ENCODE data around the gene MINK1. TPM values are rescaled to one million over a fixed set of nuclear protein-coding genes. Genes with fewer than 3 reads are reported as not detected.
A peak's percentile ranks its signal among the peaks of the same experiment; 100 is the strongest.

MINK1 gene
- total and polyA plus RNA-seq, 10 of the 15 experiments (the other 5 are each of a cell fraction or from before 2014, with no cell fraction given): 0.08 to 55.6 (median 15.0) TPM

GRCh38 chr17:4945944-4946280 is 112.8 kb downstream of the MINK1 start (continued):
- TF ChIP-seq ZSCAN29 (IDR thresholded peaks at IDR 0.05): no peak

DNA sequence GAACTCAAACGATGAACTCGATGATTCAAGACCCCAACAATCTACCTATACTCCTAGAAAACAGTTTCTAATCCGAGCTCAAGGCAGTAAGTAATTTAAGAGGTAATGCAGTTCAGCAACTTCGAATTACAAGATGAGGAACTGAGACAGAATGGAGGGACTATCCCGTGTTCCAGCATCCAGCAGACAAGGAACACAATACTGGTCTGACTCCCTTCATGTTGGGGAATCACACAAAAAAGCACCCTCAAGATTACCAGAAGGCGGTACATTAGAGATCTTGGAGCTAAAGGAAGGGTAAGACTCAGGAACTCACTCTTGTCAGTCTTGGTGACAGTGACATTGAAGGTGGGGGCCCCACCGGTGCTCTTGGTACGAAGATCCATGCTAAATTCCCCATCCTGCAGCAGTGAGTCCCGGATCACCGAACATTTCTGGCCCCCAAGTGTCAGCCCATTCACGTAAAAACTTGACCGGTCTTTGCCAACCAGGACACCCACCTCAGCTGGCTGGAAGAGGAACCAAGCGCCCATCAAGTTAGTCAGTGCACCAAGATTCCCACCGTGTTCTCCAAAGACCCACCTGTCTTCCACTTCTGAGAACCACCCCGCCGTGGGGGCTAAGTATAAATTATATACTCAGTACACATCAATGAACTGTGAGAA is 113.3 kb downstream of the MINK1 start:
- Histone ChIP-seq H3K4me1 (ENCODE audit: control insufficient read depth, insufficient read depth, low read length) (peaks cover 48% of the 10 kb centered on the region), H3K36me3 (ENCODE audit: control insufficient read depth in 2 of 2, insufficient read depth in 2 of 2, low read length in 1 of 2) (peaks cover 20 to 22% of the 10 kb centered on the region in 2 experiments), H3K27ac (ENCODE audit: control insufficient read depth, insufficient read depth) (peak overlapping the region; percentile 100), H4K20me1 (ENCODE audit: control insufficient read depth, insufficient read depth) (peaks cover 5% of the 10 kb centered on the region), H3K79me2 (ENCODE audit: control insufficient read depth, insufficient read depth, low read length) (peaks cover 82% of the 10 kb centered on the region), H3K4me3 (peak overlapping the region; percentile 96), H3K27me3 (replicated peaks in 1 of 2; ENCODE audit: control insufficient read depth in 2 of 2, insufficient read depth in 2 of 2, low read length in 1 of 2) (no peaks in the 10 kb centered on the region), H3K9ac (ENCODE audit: control insufficient read depth, insufficient read depth, low read length) (peak overlapping the region; percentile 100), H3K4me2 (ENCODE audit: control insufficient read depth, insufficient read depth) (peak overlapping the region; percentile 55), H3K9me3 (replicated peaks; ENCODE audit: control insufficient read depth, insufficient read depth, low read length) (no peaks in the 10 kb centered on the region), H2AFZ (ENCODE audit: control insufficient read depth, low read depth, low read length) (no peak overlapping the region)
- ChIA-PET CTCF (interaction anchor here (1.2 to 3.3 kb wide), 3 partner anchors 20 to 115 kb away, joined by 3 to 13 read pairs (median 12); partner anchors contain the start of gene SPAG7), POLR2A (interaction anchor here (0.6 to 17.5 kb wide), 3 partner anchors 19 to 51 kb away, joined by 3 to 272 read pairs (median 5); partner anchors contain the start of genes INCA1, KIF1C and SPAG7), SMC1A (ENCODE audit: uncharacterized antibody, unreplicated experiment) (interaction anchor here (1.2 to 7.1 kb wide), 4 partner anchors 11 to 40 kb away, joined by 3 to 50 read pairs (median 5); partner anchors contain the start of gene SPAG7), RAD21 (ENCODE audit: unreplicated experiment) (interaction anchor here (9.8 kb wide), 1 partner anchor 19 kb away, joined by 73 read pairs; the partner anchor contains the start of gene SPAG7)
- FAIRE-seq (no peak), DNase-seq (ENCODE audit: low read depth, low spot score) (no peak), ATAC-seq (no peak)
- WGBS (ENCODE audit: insufficient coverage, insufficient replicate concordance, low lambda C conversion rate, missing lambda C conversion rate): under 1% methylated on average over 16 of the region's 16 CpGs
- BruUV-seq (replicated peaks): TSS peak; percentile 81
- intact Hi-C loops (cut with micrococcal nuclease; ENCODE audit: unreplicated experiment): no loop called here
- in situ Hi-C loops (cut with MboI): no loop called here
- TF ChIP-seq CHD1 (IDR thresholded peaks at IDR 0.05; ENCODE audit: low read depth, low read length): no peak
- TF ChIP-seq KLF5 (IDR thresholded peaks at IDR 0.05; ENCODE audit: partially characterized antibody): no peak
- no peak for TF ChIP-seq ZBTB40 (IDR thresholded peaks at IDR 0.05; ENCODE audit: borderline replicate concordance)
- no peak for TF ChIP-seq MEF2A (IDR thresholded peaks at IDR 0.05; ENCODE audit: insufficient read depth, low read depth, low read length)
- TF ChIP-seq SMAD1 (IDR thresholded peaks at IDR 0.05; ENCODE audit: low read depth, partially characterized antibody): no peak
- TF ChIP-seq, protein P1, sequence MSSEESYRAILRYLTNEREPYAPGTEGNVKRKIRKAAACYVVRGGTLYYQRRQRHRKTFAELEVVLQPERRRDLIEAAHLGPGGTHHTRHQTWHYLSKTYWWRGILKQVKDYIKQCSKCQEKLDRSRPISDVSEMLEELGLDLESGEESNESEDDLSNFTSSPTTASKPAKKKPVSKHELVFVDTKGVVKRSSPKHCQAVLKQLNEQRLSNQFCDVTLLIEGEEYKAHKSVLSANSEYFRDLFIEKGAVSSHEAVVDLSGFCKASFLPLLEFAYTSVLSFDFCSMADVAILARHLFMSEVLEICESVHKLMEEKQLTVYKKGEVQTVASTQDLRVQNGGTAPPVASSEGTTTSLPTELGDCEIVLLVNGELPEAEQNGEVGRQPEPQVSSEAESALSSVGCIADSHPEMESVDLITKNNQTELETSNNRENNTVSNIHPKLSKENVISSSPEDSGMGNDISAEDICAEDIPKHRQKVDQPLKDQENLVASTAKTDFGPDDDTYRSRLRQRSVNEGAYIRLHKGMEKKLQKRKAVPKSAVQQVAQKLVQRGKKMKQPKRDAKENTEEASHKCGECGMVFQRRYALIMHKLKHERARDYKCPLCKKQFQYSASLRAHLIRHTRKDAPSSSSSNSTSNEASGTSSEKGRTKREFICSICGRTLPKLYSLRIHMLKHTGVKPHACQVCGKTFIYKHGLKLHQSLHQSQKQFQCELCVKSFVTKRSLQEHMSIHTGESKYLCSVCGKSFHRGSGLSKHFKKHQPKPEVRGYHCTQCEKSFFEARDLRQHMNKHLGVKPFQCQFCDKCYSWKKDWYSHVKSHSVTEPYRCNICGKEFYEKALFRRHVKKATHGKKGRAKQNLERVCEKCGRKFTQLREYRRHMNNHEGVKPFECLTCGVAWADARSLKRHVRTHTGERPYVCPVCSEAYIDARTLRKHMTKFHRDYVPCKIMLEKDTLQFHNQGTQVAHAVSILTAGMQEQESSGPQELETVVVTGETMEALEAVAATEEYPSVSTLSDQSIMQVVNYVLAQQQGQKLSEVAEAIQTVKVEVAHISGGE (CRISPR knock-in tag; IDR thresholded peaks at IDR 0.05): 0 out of 2 replicates have a peak, but pooled peaks have one; percentile 16
- no peak; the same call in 1 of the 2 replicates for TF ChIP-seq SMAD5 (IDR thresholded peaks at IDR 0.05; ENCODE audit: low read depth)
- peak; percentile 69 for TF ChIP-seq RELB (IDR thresholded peaks at IDR 0.05; ENCODE audit: low read depth)
- 0 out of 2 replicates have a peak, but pooled peaks have one; percentile 7 for TF ChIP-seq YY1 (IDR thresholded peaks at IDR 0.05; ENCODE audit: low read depth, low read length)
- peak; percentile 57 for TF ChIP-seq RELA (IDR thresholded peaks at IDR 0.05; ENCODE audit: borderline replicate concordance, partially characterized antibody)
- TF ChIP-seq POLR2A (IDR thresholded peaks at IDR 0.05; ENCODE audit: low read depth, low read length): peak; percentile 70
